ENCODE data around the gene SLU7. TPM values are rescaled to one million over a fixed set of nuclear protein-coding genes. Genes with fewer than 3 reads are reported as not detected.

SLU7 gene
- total and polyA plus RNA-seq, 9 of the 15 experiments (the other 6 are each of a cell fraction or from before 2014, with no cell fraction given) = 42.1 to 65.7 (median 54.8) TPM

DNA sequence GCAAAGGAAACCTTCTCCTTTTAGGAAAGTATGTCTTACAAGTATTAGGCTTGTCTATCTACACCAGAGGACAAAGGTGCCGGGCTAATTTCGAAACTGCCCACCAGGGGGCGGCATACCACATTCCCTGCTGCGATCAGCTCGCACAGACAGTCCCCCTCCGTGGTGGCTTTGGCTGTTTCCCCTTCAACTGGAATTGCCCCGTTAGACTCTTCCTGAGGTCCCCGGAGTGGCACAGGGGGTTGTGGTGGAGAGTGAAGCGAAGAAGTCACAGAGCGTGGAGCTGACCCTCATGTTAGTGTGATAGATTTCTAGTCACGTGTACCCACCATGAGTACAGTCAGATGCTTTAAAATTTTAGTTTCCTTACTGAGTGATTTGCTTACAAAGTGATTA lies 20.3 kb upstream of the SLU7 start (continued):
- TF ChIP-seq, protein P1, sequence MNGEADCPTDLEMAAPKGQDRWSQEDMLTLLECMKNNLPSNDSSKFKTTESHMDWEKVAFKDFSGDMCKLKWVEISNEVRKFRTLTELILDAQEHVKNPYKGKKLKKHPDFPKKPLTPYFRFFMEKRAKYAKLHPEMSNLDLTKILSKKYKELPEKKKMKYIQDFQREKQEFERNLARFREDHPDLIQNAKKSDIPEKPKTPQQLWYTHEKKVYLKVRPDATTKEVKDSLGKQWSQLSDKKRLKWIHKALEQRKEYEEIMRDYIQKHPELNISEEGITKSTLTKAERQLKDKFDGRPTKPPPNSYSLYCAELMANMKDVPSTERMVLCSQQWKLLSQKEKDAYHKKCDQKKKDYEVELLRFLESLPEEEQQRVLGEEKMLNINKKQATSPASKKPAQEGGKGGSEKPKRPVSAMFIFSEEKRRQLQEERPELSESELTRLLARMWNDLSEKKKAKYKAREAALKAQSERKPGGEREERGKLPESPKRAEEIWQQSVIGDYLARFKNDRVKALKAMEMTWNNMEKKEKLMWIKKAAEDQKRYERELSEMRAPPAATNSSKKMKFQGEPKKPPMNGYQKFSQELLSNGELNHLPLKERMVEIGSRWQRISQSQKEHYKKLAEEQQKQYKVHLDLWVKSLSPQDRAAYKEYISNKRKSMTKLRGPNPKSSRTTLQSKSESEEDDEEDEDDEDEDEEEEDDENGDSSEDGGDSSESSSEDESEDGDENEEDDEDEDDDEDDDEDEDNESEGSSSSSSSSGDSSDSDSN (IDR thresholded peaks at IDR 0.05; ENCODE audit: borderline replicate concordance in 1 of 2, low read depth in 2 of 2, low read length in 2 of 2) = no peak
- TF ChIP-seq, protein P2, sequence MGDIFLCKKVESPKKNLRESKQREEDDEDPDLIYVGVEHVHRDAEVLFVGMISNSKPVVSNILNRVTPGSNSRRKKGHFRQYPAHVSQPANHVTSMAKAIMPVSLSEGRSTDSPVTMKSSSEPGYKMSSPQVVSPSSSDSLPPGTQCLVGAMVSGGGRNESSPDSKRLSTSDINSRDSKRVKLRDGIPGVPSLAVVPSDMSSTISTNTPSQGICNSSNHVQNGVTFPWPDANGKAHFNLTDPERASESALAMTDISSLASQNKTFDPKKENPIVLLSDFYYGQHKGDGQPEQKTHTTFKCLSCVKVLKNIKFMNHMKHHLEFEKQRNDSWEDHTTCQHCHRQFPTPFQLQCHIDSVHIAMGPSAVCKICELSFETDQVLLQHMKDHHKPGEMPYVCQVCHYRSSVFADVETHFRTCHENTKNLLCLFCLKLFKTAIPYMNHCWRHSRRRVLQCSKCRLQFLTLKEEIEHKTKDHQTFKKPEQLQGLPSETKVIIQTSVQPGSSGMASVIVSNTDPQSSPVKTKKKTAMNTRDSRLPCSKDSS (IDR thresholded peaks at IDR 0.05; ENCODE audit: low read depth, partially characterized antibody) = no peak

- ATAC-seq = peak; percentile 79
- H3K4me3 ChIP-seq = peak overlapping the region; percentile 33
- intact Hi-C loops (cut with micrococcal nuclease) (no loop called here), in situ Hi-C loops (cut with MboI) (no loop called here)
- peak overlapping the region in 1 of 2 experiments; percentile 50; a peak in 1 of 4 replicates for H3K9ac ChIP-seq (ENCODE audit: insufficient read depth in 1 of 2, low read depth in 2 of 2, low read length in 2 of 2)
- no peaks in the 10 kb centered on the region for H3K9me3 ChIP-seq (replicated peaks; ENCODE audit: control insufficient read depth, insufficient read depth, low read depth, low read length)
- no peaks in the 10 kb centered on the region for H4K20me1 ChIP-seq (replicated peaks; ENCODE audit: control insufficient read depth, insufficient read depth, low read length)
- ChIA-PET POLR2A (interaction anchor here (0.7 to 2.9 kb wide), 4 partner anchors 10 to 16 kb away, joined by 3 to 12 read pairs (median 8); partner anchors contain the start of gene PTTG1), CTCF (ENCODE audit: low intra/inter-chr PET ratio) (interaction anchor here (0.6 kb wide), 1 partner anchor 214 kb away, joined by 3 read pairs; no protein-coding TSS in a partner anchor)
- H3K27ac ChIP-seq (ENCODE audit: extremely low read depth, low read depth, low read length) = no peak overlapping the region
- no peaks in the 10 kb centered on the region; a peak in 1 of 5 replicates for H3K27me3 ChIP-seq (ENCODE audit: control insufficient read depth in 2 of 2, insufficient read depth in 2 of 2, low read length in 2 of 2)
- H2AFZ ChIP-seq (ENCODE audit: low read depth, low read length) = peak overlapping the region; percentile 98
- peak overlapping the region; percentile 88 for H3K4me2 ChIP-seq (ENCODE audit: insufficient read depth, low read length)
- no TSS peak for BruUV-seq (replicated peaks)
- peak; percentile 19 to 62 (median 42) for DNase-seq (ENCODE audit: extremely low read depth in 1 of 4, low spot score in 3 of 4)
- H3K4me1 ChIP-seq (replicated peaks in 1 of 2; ENCODE audit: control insufficient read depth in 2 of 2, insufficient read depth in 2 of 2, low read length in 2 of 2) = peaks cover 12 to 14% of the 10 kb centered on the region in 2 experiments; a peak in 4 of 5 replicates
- WGBS (ENCODE audit: insufficient coverage, low coverage, missing lambda C conversion rate) = 3% methylated on average over 18 of the region's 18 CpGs
- FAIRE-seq = peak; percentile 90
- no peaks in the 10 kb centered on the region for H3K9me1 ChIP-seq (ENCODE audit: control insufficient read depth, insufficient read depth, low read length)
- H3K36me3 ChIP-seq (ENCODE audit: control insufficient read depth, insufficient read depth, low read length) = no peaks in the 10 kb centered on the region
- no peaks in the 10 kb centered on the region for H3K79me2 ChIP-seq (ENCODE audit: control insufficient read depth, insufficient read depth, low read length)
- TF ChIP-seq, protein P3, sequence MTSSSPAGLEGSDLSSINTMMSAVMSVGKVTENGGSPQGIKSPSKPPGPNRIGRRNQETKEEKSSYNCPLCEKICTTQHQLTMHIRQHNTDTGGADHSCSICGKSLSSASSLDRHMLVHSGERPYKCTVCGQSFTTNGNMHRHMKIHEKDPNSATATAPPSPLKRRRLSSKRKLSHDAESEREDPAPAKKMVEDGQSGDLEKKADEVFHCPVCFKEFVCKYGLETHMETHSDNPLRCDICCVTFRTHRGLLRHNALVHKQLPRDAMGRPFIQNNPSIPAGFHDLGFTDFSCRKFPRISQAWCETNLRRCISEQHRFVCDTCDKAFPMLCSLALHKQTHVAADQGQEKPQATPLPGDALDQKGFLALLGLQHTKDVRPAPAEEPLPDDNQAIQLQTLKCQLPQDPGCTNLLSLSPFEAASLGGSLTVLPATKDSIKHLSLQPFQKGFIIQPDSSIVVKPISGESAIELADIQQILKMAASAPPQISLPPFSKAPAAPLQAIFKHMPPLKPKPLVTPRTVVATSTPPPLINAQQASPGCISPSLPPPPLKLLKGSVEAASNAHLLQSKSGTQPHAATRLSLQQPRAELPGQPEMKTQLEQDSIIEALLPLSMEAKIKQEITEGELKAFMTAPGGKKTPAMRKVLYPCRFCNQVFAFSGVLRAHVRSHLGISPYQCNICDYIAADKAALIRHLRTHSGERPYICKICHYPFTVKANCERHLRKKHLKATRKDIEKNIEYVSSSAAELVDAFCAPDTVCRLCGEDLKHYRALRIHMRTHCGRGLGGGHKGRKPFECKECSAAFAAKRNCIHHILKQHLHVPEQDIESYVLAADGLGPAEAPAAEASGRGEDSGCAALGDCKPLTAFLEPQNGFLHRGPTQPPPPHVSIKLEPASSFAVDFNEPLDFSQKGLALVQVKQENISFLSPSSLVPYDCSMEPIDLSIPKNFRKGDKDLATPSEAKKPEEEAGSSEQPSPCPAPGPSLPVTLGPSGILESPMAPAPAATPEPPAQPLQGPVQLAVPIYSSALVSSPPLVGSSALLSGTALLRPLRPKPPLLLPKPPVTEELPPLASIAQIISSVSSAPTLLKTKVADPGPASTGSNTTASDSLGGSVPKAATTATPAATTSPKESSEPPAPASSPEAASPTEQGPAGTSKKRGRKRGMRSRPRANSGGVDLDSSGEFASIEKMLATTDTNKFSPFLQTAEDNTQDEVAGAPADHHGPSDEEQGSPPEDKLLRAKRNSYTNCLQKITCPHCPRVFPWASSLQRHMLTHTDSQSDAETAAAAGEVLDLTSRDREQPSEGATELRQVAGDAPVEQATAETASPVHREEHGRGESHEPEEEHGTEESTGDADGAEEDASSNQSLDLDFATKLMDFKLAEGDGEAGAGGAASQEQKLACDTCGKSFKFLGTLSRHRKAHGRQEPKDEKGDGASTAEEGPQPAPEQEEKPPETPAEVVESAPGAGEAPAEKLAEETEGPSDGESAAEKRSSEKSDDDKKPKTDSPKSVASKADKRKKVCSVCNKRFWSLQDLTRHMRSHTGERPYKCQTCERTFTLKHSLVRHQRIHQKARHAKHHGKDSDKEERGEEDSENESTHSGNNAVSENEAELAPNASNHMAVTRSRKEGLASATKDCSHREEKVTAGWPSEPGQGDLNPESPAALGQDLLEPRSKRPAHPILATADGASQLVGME (CRISPR knock-in tag; IDR thresholded peaks at IDR 0.05) = no peak
- TF ChIP-seq TRIM24 (IDR thresholded peaks at IDR 0.05) (no peak), ZNF347 (CRISPR knock-in tag; IDR thresholded peaks at IDR 0.05; ENCODE audit: low read depth) (no peak), SMC3 (conservative IDR thresholded peaks at IDR 0.05; ENCODE audit: insufficient read depth, low read depth, low read length) (0 out of 2 replicates have a peak, but pooled peaks have one; percentile 33), SRSF9 (IDR thresholded peaks at IDR 0.05; ENCODE audit: borderline replicate concordance, low read depth, low read length) (no peak)
These were observed 19.7 kb upstream of the SLU7 start for GRCh38 chr5:160438316-160439204.
